Dendritic cell treated with granulocyte-macrophage colony-stimulating factor and Interleukin-4, amounts not matched to agents 40 ng/mL and 50 ng/mL, for 4 days (primary cell): ENCODE measurements around the gene UAP1.

ENCODE experiments used
- H3K27ac Mint-ChIP-seq: one replicate; pipeline ENCODE4 v1.8.0; 2022; ENCODE audit warnings: mild to moderate bottlenecking, mixed read lengths
- H3K27me3 Mint-ChIP-seq: one replicate; pipeline ENCODE4 v1.8.0; 2022; ENCODE audit warnings: mild to moderate bottlenecking, mixed read lengths
- H3K36me3 Mint-ChIP-seq: one replicate; pipeline ENCODE4 v1.8.0; 2022; ENCODE audit warnings: low read depth, mixed read lengths
- H3K4me1 Mint-ChIP-seq: one replicate; pipeline ENCODE4 v1.8.0; 2022; ENCODE audit warnings: low read depth, mixed read lengths
- H3K4me3 Mint-ChIP-seq: one replicate; pipeline ENCODE4 v1.8.0; 2022; ENCODE audit warnings: mild to moderate bottlenecking, moderate library complexity, mixed read lengths
- H3K9me3 Mint-ChIP-seq: one replicate; pipeline ENCODE4 v1.8.0; 2022; ENCODE audit warnings: mixed read lengths
- intact Hi-C: fragments of 100-400 bp; cut with micrococcal nuclease; formaldehyde crosslinking; loops from one replicate; pipeline ENCODE4 v1.15.0; 2022

UAP1 gene

DNA sequence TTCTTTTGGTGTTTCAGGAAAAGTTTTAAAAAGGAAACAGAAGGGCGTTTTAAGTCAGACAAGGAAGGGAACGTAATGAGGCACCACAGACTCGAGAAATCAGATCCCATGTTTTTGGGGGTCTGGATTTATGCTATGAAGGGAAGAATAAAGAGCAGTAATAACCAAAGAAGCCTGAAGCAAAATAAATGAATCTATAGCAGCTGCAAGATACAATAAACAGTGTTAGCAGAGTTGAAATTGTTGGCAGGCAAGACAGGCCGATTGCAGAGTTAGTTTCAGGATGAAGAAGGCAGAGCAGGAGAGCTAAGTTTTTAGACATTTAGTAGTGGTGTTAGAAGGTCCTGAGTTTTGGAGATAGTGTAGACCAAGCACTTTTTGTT is 71.2 kb downstream of the UAP1 start:
- H3K27ac Mint-ChIP-seq: no peak overlapping the region
- H3K36me3 Mint-ChIP-seq: no peaks in the 10 kb centered on the region
- H3K4me3 Mint-ChIP-seq: no peak overlapping the region
- intact Hi-C loops: loop anchor here (5.0 to 10.0 kb wide), 2 partner anchors 278 to 575 kb away; no protein-coding TSS in a partner anchor
- H3K4me1 Mint-ChIP-seq: no peaks in the 10 kb centered on the region
- H3K9me3 Mint-ChIP-seq: no peaks in the 10 kb centered on the region
- H3K27me3 Mint-ChIP-seq: peaks cover 2% of the 10 kb centered on the region

DNA sequence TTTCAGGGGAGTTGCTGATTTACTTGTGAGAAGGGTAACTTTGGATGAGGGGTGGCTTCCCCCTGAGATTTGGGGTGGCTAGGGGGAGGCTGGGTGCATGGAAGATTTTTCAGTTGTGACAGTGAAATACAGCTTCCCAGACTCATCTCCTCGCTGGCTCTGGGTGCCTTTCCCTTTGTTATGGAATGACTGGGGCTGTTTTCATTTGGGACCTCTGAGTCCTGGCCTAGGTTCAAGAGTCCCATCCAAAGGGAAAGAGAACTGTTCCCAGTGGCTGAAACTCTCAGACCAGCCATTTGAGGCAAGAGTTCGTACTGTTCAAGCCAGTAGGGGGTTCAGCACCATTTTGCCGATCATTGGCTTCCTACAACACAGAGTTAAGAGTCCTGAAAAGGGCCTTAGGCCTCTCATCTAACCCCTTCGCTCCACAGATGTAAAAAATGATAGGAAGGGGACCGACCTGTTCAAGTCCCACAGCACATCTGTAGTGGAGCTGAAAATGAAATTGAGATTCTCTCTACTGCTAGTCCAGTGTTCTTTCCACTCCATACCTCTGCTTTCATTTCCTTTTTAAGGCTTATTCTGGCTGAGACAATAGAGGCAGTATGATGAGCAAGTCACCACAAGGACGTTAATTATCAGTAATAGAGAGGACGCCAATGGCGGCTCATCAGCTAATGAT is 71.7 kb downstream of the UAP1 start:
- intact Hi-C loops: loop anchor here (5.0 to 10.0 kb wide), 2 partner anchors 278 to 576 kb away; no protein-coding TSS in a partner anchor

DNA sequence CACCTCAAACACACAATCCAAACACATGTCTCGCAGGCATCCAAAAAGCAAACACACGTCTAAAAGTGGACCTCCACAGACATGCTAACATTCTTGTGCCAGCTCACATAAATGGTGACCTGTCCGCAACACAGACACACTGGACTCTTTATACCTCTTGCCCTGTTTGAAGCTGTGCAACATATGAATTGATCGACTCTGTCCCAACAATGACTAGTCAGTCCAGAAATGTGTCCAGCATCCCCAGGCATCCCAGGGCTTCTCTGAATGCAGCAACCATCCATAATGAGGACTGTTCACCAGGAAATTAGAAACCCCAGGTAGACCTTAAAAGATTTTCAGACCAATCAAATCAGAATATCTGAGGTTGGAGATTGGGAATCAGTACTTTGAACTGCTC is 73.9 kb downstream of the UAP1 start:
- Mint-ChIP-seq H3K36me3 (no peaks in the 10 kb centered on the region), H3K4me3 (no peak overlapping the region), H3K9me3 (no peaks in the 10 kb centered on the region), H3K27ac (no peak overlapping the region), H3K4me1 (no peaks in the 10 kb centered on the region), H3K27me3 (peaks cover 4% of the 10 kb centered on the region)
- intact Hi-C loops: loop anchor here (10.0 kb wide), 1 partner anchor 281 kb away; no protein-coding TSS in a partner anchor

More for the DNA sequence above, 71.7 kb downstream of the UAP1 start:
- no peaks in the 10 kb centered on the region for H3K36me3 Mint-ChIP-seq
- H3K27ac Mint-ChIP-seq: no peak overlapping the region
- no peaks in the 10 kb centered on the region for H3K9me3 Mint-ChIP-seq
- no peaks in the 10 kb centered on the region for H3K4me1 Mint-ChIP-seq
- peaks cover 2% of the 10 kb centered on the region for H3K27me3 Mint-ChIP-seq
- no peak overlapping the region for H3K4me3 Mint-ChIP-seq

DNA sequence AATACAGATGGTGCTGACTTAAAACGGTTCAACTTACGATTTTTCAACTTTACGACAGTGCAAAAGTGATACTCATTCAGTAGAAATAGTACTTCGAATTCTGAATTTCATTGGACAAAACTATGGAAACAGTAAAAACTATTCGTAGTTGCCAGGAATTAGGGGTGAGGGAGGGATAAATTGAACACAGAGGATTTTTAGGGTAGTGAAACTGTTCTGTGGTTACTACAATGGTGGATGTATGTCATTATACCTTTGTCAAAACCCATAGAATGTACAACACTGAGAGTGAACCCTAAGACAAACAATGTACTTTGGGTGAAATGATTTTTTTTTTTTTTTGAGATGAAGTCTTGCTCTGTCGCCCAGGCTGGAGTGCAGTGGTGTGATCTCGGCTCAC is 78.2 kb downstream of the UAP1 start:
- Mint-ChIP-seq H3K4me3 (no peak overlapping the region), H3K4me1 (no peaks in the 10 kb centered on the region), H3K36me3 (no peaks in the 10 kb centered on the region), H3K27me3 (peaks cover 4% of the 10 kb centered on the region), H3K9me3 (no peaks in the 10 kb centered on the region), H3K27ac (no peak overlapping the region)
- intact Hi-C loops: loop anchor here (10.0 kb wide), 1 partner anchor 285 kb away; no protein-coding TSS in a partner anchor

DNA sequence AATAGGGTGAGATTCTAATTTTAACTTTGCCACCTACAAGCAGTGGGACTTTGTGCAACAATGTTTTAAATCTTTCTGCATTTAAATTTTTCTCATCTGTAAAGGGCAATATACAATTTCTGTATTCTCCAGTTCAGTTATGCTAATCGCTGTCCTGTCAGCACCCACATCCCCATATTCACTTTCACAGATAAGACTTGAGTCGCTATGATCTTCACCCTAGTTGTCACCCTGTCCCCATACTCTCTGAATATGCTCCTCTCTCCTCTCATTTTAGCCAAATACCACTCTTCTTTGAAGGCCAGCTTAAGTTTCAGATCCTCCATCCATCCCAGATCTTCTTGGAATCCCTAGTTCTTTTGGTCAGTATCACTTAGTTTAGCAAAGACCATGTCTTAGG is 79.6 kb downstream of the UAP1 start:
- H3K4me3 Mint-ChIP-seq: no peak overlapping the region
- intact Hi-C loops: no loop called here
- H3K36me3 Mint-ChIP-seq: no peaks in the 10 kb centered on the region
- H3K27ac Mint-ChIP-seq: no peak overlapping the region
- H3K9me3 Mint-ChIP-seq: no peaks in the 10 kb centered on the region
- peaks cover 4% of the 10 kb centered on the region for H3K27me3 Mint-ChIP-seq
- no peaks in the 10 kb centered on the region for H3K4me1 Mint-ChIP-seq

DNA sequence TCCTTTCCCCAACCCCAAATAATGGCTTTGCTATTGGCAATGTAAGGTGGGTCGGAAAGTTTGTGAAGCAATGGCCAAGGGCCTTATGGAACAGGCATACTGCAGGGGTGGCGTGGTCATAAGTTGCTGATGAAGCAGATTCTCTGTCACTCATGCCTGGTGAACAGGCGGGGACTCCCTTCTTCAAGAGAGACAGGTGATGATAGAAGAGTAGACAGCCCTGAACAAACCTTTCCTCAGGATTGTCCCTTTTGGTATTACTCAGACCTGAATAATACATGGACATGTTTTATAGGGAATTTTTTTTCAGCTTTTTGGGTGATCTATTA is 83.4 kb downstream of the UAP1 start:
- H3K27ac Mint-ChIP-seq: no peak overlapping the region
- intact Hi-C loops: no loop called here
- H3K4me1 Mint-ChIP-seq: no peaks in the 10 kb centered on the region
- H3K4me3 Mint-ChIP-seq: no peak overlapping the region
- H3K9me3 Mint-ChIP-seq: no peaks in the 10 kb centered on the region
- H3K36me3 Mint-ChIP-seq: no peaks in the 10 kb centered on the region
- peaks cover 11% of the 10 kb centered on the region for H3K27me3 Mint-ChIP-seq

DNA sequence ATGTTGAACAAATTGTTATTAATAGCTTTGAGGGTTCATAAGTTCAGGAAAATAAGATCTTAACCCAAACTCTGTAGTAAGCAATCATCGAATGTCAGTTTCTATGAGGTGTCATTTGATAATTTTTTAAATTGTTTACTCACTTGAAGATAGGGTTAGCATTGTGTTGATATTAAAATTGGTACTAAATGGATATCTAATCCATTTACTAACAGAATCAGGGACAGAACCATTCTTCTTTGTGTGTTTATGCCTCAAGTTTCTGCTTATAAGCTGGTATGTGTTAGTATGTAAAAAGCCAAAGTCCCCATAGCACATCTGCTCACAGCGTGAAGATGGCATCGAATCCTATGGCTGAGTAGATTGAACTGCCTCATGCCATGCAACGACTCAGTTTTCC is 84.1 kb downstream of the UAP1 start:
- no peaks in the 10 kb centered on the region for H3K36me3 Mint-ChIP-seq
- peaks cover 11% of the 10 kb centered on the region for H3K27me3 Mint-ChIP-seq
- no peak overlapping the region for H3K4me3 Mint-ChIP-seq
- intact Hi-C loops: no loop called here
- no peaks in the 10 kb centered on the region for H3K4me1 Mint-ChIP-seq
- H3K9me3 Mint-ChIP-seq: no peaks in the 10 kb centered on the region
- H3K27ac Mint-ChIP-seq: no peak overlapping the region

DNA sequence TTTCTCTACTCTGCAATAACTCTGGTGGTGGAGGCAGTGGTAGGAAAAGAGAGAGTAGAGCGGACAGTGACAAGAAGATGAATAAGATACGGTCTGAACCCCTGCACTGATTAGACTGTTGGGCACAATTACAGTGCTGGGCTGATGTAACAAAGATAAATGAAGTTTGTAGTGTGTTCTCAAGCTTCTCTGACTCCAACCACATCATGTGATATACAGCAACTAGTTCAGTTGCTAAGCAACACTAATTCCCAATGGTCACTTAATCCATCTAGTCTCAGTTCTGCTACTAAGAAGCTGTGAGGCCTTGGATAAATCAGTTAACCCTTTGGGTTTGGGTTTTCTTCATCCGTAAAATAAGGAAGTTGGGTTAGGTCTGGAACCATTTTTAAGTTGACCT is 88.1 kb downstream of the UAP1 start:
- peaks cover 11% of the 10 kb centered on the region for H3K27me3 Mint-ChIP-seq
- H3K4me3 Mint-ChIP-seq: no peak overlapping the region
- H3K9me3 Mint-ChIP-seq: no peaks in the 10 kb centered on the region
- intact Hi-C loops: no loop called here
- H3K36me3 Mint-ChIP-seq: no peaks in the 10 kb centered on the region
- H3K27ac Mint-ChIP-seq: no peak overlapping the region
- H3K4me1 Mint-ChIP-seq: no peaks in the 10 kb centered on the region
